ENCODE measurements around the gene HOXB8. TPM values are rescaled to one million over a fixed set of nuclear protein-coding genes. Genes with fewer than 3 reads are reported as not detected.

The HOXB8 gene
- total and polyA plus RNA-seq, 2 of the 13 experiments (the other 11 are each of a cell fraction or from before 2014, with no cell fraction given): not detected

GRCh38 chr17:48619826-48620449, 4.8 kb upstream of the HOXB8 start:
- no peaks in the 10 kb centered on the region for H3K79me2 ChIP-seq (ENCODE audit: insufficient read depth, low read length)
- no peaks in the 10 kb centered on the region for H3K36me3 ChIP-seq (replicated peaks in 1 of 2; ENCODE audit: control insufficient read depth in 1 of 2, insufficient read depth in 2 of 2, low read length in 2 of 2)
- no peak overlapping the region for H2AFZ ChIP-seq (ENCODE audit: low read length)
- intact Hi-C loops (cut with micrococcal nuclease; ENCODE audit: unreplicated experiment) (loop anchor here (5.0 kb wide), 2 partner anchors 358 to 593 kb away; no protein-coding TSS in a partner anchor), in situ Hi-C loops (cut with HindIII; ENCODE audit: extremely low pct_ligation_motif_present, low pct_unique_long_range_greater_than_20kb) (no loop called here)
- peaks cover 44 to 98% of the 10 kb centered on the region in 2 experiments for H3K27me3 ChIP-seq (ENCODE audit: control insufficient read depth in 1 of 2, insufficient read depth in 2 of 2, low read length in 2 of 2)
- no peak overlapping the region for H3K27ac ChIP-seq (ENCODE audit: extremely low read length, insufficient read depth, low read length)
- H3K9me3 ChIP-seq (ENCODE audit: low read length): no peaks in the 10 kb centered on the region
- no peak for DNase-seq (ENCODE audit: low spot score)
- ATAC-seq: no peak
- 24% methylated on average over 32 of the region's 32 CpGs for WGBS (ENCODE audit: low lambda C conversion rate)
- no TSS peak for BruUV-seq (replicated peaks)
- H3K4me3 ChIP-seq (replicated peaks in 1 of 3; ENCODE audit: insufficient read depth in 1 of 3, low read depth in 2 of 3, low read length in 3 of 3): no peak overlapping the region
- no peak for FAIRE-seq
- POLR2A ChIA-PET: no interaction called here
- no peaks in the 10 kb centered on the region for H3K4me1 ChIP-seq (ENCODE audit: insufficient read depth, low read length)
- no peak overlapping the region for H3K4me2 ChIP-seq (ENCODE audit: low read depth, low read length)
- CTCF ChIA-PET (ENCODE audit: low intra/inter-chr PET ratio, low total read pairs): interaction anchor here (2.0 kb wide), 1 partner anchor 283 kb away, joined by 10 read pairs; no protein-coding TSS in a partner anchor
- H3K9ac ChIP-seq (ENCODE audit: insufficient read depth, low read depth, low read length): no peak overlapping the region
- H4K20me1 ChIP-seq (ENCODE audit: insufficient read depth, low read length): peaks cover 8% of the 10 kb centered on the region; the same call in 1 of the 2 replicates
- no peak for TF ChIP-seq SIN3A (IDR thresholded peaks at IDR 0.05; ENCODE audit: borderline replicate concordance, low read depth, low read length)
- no peak for TF ChIP-seq FOXP1 (IDR thresholded peaks at IDR 0.05)
- no peak for TF ChIP-seq FOXP1 (CRISPR knock-in tag; IDR thresholded peaks at IDR 0.05)
- no peak for TF ChIP-seq IRF9 (CRISPR knock-in tag; IDR thresholded peaks at IDR 0.05; ENCODE audit: borderline replicate concordance)
- TF ChIP-seq ZNF782 (CRISPR knock-in tag; IDR thresholded peaks at IDR 0.05; ENCODE audit: borderline replicate concordance): no peak
- no peak for TF ChIP-seq ATF7-NPFF (CRISPR knock-in tag; IDR thresholded peaks at IDR 0.05; ENCODE audit: low read depth)
- TF ChIP-seq ZNF691 (CRISPR knock-in tag; IDR thresholded peaks at IDR 0.05; ENCODE audit: borderline replicate concordance, low read depth): no peak
- TF ChIP-seq TRIM22 (IDR thresholded peaks at IDR 0.05): no peak
- TF ChIP-seq, protein P1, sequence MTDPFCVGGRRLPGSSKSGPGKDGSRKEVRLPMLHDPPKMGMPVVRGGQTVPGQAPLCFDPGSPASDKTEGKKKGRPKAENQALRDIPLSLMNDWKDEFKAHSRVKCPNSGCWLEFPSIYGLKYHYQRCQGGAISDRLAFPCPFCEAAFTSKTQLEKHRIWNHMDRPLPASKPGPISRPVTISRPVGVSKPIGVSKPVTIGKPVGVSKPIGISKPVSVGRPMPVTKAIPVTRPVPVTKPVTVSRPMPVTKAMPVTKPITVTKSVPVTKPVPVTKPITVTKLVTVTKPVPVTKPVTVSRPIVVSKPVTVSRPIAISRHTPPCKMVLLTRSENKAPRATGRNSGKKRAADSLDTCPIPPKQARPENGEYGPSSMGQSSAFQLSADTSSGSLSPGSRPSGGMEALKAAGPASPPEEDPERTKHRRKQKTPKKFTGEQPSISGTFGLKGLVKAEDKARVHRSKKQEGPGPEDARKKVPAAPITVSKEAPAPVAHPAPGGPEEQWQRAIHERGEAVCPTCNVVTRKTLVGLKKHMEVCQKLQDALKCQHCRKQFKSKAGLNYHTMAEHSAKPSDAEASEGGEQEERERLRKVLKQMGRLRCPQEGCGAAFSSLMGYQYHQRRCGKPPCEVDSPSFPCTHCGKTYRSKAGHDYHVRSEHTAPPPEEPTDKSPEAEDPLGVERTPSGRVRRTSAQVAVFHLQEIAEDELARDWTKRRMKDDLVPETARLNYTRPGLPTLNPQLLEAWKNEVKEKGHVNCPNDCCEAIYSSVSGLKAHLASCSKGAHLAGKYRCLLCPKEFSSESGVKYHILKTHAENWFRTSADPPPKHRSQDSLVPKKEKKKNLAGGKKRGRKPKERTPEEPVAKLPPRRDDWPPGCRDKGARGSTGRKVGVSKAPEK (CRISPR knock-in tag; IDR thresholded peaks at IDR 0.05; ENCODE audit: borderline replicate concordance): no peak
- no peak for TF ChIP-seq ZNF414 (CRISPR knock-in tag; IDR thresholded peaks at IDR 0.05)
- TF ChIP-seq ZNF724P (CRISPR knock-in tag; IDR thresholded peaks at IDR 0.05; ENCODE audit: borderline replicate concordance): no peak
- TF ChIP-seq SMC3 (IDR thresholded peaks at IDR 0.05; ENCODE audit: low read length): no peak
- TF ChIP-seq KLF11 (CRISPR knock-in tag; IDR thresholded peaks at IDR 0.05): no peak
- TF ChIP-seq NFKBIZ (CRISPR knock-in tag; IDR thresholded peaks at IDR 0.05): no peak
- no peak for TF ChIP-seq ZKSCAN1 (IDR thresholded peaks at IDR 0.05; ENCODE audit: low read length)

All from HepG2 (cell line).